Breast epithelium (tissue), 3 donors: ENCODE measurements around the gene CUBN.

Experiments
- POLR2A ChIP-seq: fragments of 450-650 bp; IDR thresholded peaks from one replicate; pipeline ENCODE4 v1.6.1; 2016; ENCODE audit warnings: antibody characterized with exemption, mild to moderate bottlenecking, moderate library complexity
- POLR2AphosphoS5 ChIP-seq, 3 donors: sonication (generic); formaldehyde crosslinking; IDR thresholded peaks; one replicate each; pipeline ENCODE4 v1.6.1; 2017; ENCODE audit warnings: antibody characterized with exemption in 3 of 3
- TF ChIP-seq, protein P1 (sequence below), 3 donors: fragments of 450-650 bp; IDR thresholded peaks; one replicate each; pipeline ENCODE4 v1.5.1; 2016 to 2017; ENCODE audit warnings: antibody characterized with exemption in 3 of 3, mild to moderate bottlenecking in 3 of 3, moderate library complexity in 3 of 3

DNA sequence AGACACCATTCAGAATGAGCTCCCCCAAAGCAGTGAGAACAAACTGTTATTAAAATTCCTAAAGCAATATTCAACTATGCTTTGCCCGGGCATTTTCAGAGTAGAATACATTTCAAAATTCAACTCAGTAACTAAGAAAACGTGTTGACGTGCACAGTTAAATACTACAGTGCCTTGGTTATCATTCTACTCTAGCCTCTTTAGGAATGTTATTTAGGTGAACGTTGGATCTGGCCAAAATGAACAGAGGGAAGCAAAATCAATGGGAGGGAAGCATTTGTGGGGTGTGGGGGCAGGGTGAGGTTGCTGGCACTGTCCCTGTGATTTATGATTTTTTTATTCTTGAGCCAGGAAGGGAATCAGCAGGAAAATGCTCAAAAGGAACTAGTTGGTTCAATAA is 339.8 kb downstream of the CUBN start:
- TF ChIP-seq, protein P1, sequence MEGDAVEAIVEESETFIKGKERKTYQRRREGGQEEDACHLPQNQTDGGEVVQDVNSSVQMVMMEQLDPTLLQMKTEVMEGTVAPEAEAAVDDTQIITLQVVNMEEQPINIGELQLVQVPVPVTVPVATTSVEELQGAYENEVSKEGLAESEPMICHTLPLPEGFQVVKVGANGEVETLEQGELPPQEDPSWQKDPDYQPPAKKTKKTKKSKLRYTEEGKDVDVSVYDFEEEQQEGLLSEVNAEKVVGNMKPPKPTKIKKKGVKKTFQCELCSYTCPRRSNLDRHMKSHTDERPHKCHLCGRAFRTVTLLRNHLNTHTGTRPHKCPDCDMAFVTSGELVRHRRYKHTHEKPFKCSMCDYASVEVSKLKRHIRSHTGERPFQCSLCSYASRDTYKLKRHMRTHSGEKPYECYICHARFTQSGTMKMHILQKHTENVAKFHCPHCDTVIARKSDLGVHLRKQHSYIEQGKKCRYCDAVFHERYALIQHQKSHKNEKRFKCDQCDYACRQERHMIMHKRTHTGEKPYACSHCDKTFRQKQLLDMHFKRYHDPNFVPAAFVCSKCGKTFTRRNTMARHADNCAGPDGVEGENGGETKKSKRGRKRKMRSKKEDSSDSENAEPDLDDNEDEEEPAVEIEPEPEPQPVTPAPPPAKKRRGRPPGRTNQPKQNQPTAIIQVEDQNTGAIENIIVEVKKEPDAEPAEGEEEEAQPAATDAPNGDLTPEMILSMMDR (IDR thresholded peaks at IDR 0.05): no peak
- no peak for TF ChIP-seq POLR2A
- no peak for TF ChIP-seq POLR2AphosphoS5 (IDR thresholded peaks at IDR 0.05)
